Measurements from ENCODE around the gene CELF6.

The CELF6 gene

DNA sequence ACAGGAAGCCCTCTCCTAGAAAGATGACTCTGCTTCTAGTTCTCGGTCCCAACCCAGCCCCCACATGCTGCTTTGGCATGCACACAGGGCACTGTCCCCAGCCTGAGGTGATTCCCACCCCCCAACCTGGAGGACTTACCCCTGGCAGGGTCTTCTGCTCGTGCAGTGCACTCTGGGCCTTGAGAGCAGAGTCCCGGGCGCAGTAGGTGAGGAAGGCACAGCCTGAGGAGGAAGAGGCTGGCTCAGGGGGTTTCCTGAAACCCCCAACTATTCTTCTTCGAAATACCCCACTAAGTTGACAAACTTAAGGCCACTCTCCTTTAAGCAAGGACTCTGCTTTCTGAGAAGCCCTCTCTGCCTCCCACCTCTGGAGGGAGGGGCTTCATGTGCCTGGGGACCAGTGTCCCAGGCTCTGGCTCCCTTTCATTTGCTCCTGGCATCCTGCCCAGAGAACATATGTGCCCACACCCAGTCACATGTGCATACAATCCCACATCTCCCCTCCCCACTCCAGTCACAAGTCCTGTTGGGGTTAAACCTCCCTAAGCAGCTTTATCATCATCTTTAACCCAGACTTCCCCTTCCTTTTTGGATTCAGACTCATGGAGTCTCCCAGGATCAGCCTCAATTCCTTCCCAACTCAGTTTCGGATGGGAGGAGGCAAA lies 4.1 kb downstream of the CELF6 start:
- Histone ChIP-seq H4K20me1 (ENCODE audit: insufficient read depth, low read length) (no peaks in the 10 kb centered on the region), H2AFZ (ENCODE audit: low read length) (no peak overlapping the region), H3K9me3 (replicated peaks; ENCODE audit: insufficient read depth, low read length) (no peaks in the 10 kb centered on the region), H3F3A (ENCODE audit: insufficient read depth, low read length) (0 out of 2 replicates have a peak, but pooled peaks cover 9% of the 10 kb centered on the region), H3K27ac (ENCODE audit: low read length) (no peak overlapping the region), H3K36me3 (replicated peaks; ENCODE audit: insufficient read depth, low read length) (no peaks in the 10 kb centered on the region), H3K4me1 (ENCODE audit: low read length) (no peaks in the 10 kb centered on the region), H3K27me3 (replicated peaks; ENCODE audit: insufficient read depth, low read length) (0 out of 2 replicates have a peak, but pooled peaks cover 6% of the 10 kb centered on the region), H3K79me2 (ENCODE audit: low read length) (no peaks in the 10 kb centered on the region), H3K9ac (ENCODE audit: low read length) (no peak overlapping the region), H3K9me2 (replicated peaks; ENCODE audit: insufficient read depth, low read length) (no peaks in the 10 kb centered on the region), H3K4me3 (ENCODE audit: low read length) (no peak overlapping the region), H3K4me2 (ENCODE audit: low read depth, low read length) (no peak overlapping the region)
- TF ChIP-seq CTCF (IDR thresholded peaks at IDR 0.05; ENCODE audit: low read length) (no peak), EZH2 (optimal IDR thresholded peaks at IDR 0.05; ENCODE audit: low read depth, low read length) (no peak), EZH2phosphoT487 (IDR thresholded peaks at IDR 0.05; ENCODE audit: low read length) (no peak)
- DNase-seq: no peak

DNA sequence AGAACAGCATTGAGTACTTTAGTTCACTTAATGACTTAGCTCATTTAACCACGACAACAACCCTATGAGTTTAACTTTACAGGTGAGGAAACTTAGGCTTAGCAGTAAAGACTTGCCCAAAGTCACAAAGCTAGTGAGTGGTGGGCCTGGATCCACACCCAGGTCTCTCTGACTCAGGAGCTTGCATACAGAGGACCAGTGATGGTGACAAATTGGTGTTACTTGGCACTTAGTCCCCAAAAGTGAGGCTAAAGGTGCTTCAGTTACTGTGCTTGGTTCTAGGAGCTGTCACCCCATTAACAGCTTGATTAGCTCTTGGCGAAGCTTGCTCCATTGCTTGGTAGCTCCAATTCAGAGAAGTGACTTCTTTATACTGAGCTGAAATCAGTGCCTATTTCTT lies 6.1 kb downstream of the CELF6 start:
- H3K9me3 ChIP-seq (replicated peaks; ENCODE audit: insufficient read depth, low read length): no peaks in the 10 kb centered on the region
- no peak overlapping the region for H3K4me2 ChIP-seq (ENCODE audit: low read depth, low read length)
- no peak overlapping the region for H3K9ac ChIP-seq (ENCODE audit: low read length)
- no peaks in the 10 kb centered on the region for H3K4me1 ChIP-seq (ENCODE audit: low read length)
- no peak overlapping the region for H3K4me3 ChIP-seq (ENCODE audit: low read length)
- H3K36me3 ChIP-seq (replicated peaks; ENCODE audit: insufficient read depth, low read length): no peaks in the 10 kb centered on the region
- 0 out of 2 replicates have a peak, but pooled peaks cover 7% of the 10 kb centered on the region for H3F3A ChIP-seq (ENCODE audit: insufficient read depth, low read length)
- H3K27me3 ChIP-seq (replicated peaks; ENCODE audit: insufficient read depth, low read length): 0 out of 2 replicates have a peak, but pooled peaks cover 3% of the 10 kb centered on the region
- no peak overlapping the region for H3K27ac ChIP-seq (ENCODE audit: low read length)
- H2AFZ ChIP-seq (ENCODE audit: low read length): no peak overlapping the region
- H3K79me2 ChIP-seq (ENCODE audit: low read length): no peaks in the 10 kb centered on the region
- no peaks in the 10 kb centered on the region for H4K20me1 ChIP-seq (ENCODE audit: insufficient read depth, low read length)
- TF ChIP-seq EZH2phosphoT487 (IDR thresholded peaks at IDR 0.05; ENCODE audit: low read length): no peak
- TF ChIP-seq CTCF (IDR thresholded peaks at IDR 0.05; ENCODE audit: low read length): no peak
- no peak for TF ChIP-seq EZH2 (optimal IDR thresholded peaks at IDR 0.05; ENCODE audit: low read depth, low read length)
- no peak for DNase-seq
- no peaks in the 10 kb centered on the region for H3K9me2 ChIP-seq (replicated peaks; ENCODE audit: insufficient read depth, low read length)

DNA sequence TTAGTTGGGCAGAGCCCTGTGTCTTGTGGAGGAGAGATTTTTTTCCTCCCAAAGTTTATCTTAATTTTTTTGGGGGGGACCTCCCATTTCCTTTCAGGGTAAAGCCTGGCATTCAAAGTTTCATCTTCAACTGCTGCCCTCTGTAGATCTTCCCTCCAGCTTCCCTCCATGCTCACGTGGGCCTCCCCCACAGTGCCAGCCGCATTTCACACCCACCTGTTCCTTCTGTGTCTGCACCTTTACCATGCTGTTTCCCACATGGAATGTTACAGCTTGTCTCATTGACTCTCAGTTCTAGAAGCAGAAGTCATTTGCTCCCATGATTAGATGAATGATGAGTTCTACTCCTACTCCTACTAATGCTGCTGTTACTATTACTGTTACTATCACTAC lies 6.5 kb downstream of the CELF6 start:
- Histone ChIP-seq H3K36me3 (replicated peaks; ENCODE audit: insufficient read depth, low read length) (no peaks in the 10 kb centered on the region), H3K79me2 (ENCODE audit: low read length) (no peaks in the 10 kb centered on the region), H3K27me3 (replicated peaks; ENCODE audit: insufficient read depth, low read length) (no peaks in the 10 kb centered on the region), H3K9me3 (replicated peaks; ENCODE audit: insufficient read depth, low read length) (no peaks in the 10 kb centered on the region), H3K9ac (ENCODE audit: low read length) (no peak overlapping the region), H3F3A (ENCODE audit: insufficient read depth, low read length) (0 out of 2 replicates have a peak, but pooled peaks cover 3% of the 10 kb centered on the region), H3K9me2 (replicated peaks; ENCODE audit: insufficient read depth, low read length) (no peaks in the 10 kb centered on the region), H3K4me1 (ENCODE audit: low read length) (no peaks in the 10 kb centered on the region), H2AFZ (ENCODE audit: low read length) (no peak overlapping the region), H4K20me1 (ENCODE audit: insufficient read depth, low read length) (no peaks in the 10 kb centered on the region), H3K4me3 (ENCODE audit: low read length) (no peak overlapping the region), H3K4me2 (ENCODE audit: low read depth, low read length) (no peak overlapping the region), H3K27ac (ENCODE audit: low read length) (no peak overlapping the region)
- DNase-seq: no peak
- no peak for TF ChIP-seq EZH2 (optimal IDR thresholded peaks at IDR 0.05; ENCODE audit: low read depth, low read length)

All from MM.1S (cell line).